ENCODE measurements around the gene CSTPP1.
"Not testable (repeated sequence)": the region's sequence is repeated elsewhere in the genome, so short reads cannot be mapped to it uniquely, and the experiment has no call there.

CSTPP1 gene

DNA sequence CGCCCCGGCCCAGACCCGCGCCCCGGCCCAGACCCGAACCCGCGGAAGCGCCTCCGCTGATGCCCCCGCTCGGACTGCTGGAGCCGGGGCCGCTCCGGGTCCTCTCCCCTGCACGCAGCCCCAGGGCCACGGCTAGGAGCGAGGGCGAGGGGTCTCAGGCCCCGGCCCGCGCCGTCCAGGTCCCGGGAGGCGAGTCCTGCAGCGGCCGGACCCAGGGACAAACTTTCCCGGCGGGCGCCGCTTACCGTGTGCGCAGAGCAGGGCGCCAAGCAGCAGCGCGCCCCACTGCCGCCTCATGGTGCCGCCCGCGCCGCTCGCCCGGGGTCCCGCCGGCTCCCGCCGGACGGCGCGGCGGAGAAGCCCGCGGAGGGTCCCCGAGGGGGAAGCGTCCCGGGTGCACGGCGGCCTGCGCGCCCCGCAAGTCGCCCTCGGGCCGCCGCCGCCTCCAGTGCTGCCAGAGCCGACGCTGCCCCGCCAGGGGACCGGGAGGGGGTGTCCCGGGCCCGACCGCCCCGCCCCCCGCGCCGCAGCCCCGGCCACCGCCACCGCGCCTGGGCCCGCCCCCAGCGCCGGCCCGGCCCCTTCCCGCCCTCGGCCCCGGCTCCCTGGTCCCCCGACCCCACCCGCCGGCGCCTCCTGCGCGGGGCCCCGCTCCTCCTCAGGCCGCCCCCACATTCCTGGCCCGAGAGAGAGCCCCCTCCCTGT lies 18.3 kb upstream of the CSTPP1 start, which contains the start of gene LRP4:
LRP4 (minus strand) TSS at position 468 of the 705 bp plus-strand sequence; CDS start at position 297, 171 bp downstream.
- no peak within 1 kb of the TSS for H3K27ac ChIP-seq
- TF ChIP-seq ZFX (IDR thresholded peaks at IDR 0.05; ENCODE audit: borderline replicate concordance) (no peak), CTCF (IDR thresholded peaks at IDR 0.05) (no peak; the same call in 1 of the 2 replicates)

- TF ChIP-seq CTCF (IDR thresholded peaks at IDR 0.05) (no peak), ZFX (IDR thresholded peaks at IDR 0.05; ENCODE audit: borderline replicate concordance) (no peak)
- no peak overlapping the region for H3K27ac ChIP-seq
Measured at GRCh38 chr11:46918788-46919513, 17.6 kb upstream of the CSTPP1 start.

DNA sequence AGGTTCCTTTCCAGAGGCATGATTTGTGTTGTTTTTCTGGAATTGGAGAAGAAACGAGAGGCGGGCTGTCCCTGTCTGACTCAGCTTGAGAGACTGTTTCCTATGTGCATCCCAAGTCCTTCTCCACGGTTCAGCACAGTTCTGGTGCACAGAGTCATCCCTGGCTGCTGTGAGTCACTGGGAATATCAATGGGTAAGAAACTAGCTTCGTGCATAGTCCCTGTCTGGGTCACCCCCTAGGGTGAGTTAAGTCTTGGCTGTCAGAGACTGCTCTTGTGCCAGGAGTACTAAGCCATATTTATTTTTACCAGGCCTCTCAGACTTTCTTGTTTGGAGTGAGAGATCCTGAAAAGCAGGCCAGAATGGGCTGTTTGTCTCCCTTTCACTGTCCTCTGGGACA lies 15.8 kb upstream of the CSTPP1 start:
- no peak for TF ChIP-seq ZFX (IDR thresholded peaks at IDR 0.05; ENCODE audit: borderline replicate concordance)
- TF ChIP-seq CTCF (IDR thresholded peaks at IDR 0.05) = no peak
- H3K27ac ChIP-seq = no peak overlapping the region

DNA sequence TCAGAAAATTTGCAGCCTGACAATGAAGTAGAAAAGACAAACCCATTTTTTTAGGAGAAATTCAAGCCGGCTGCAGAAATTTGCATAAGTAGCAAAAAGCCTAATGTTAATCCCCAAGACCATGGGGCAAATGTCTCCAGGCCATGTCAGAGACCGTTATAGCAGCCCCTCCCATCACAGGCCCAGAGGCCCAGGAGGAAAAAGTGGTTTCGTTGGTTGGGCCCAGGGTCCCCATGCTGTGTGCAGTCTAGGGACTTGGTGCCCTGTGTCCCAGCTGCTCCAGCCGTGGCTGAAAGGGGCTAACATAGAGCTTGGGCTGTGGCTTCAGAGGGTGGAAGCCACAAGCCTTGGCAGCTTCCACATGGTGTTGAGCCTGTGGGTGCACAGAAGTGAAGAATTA lies 8.6 kb upstream of the CSTPP1 start:
- not testable (repeated sequence) for H3K27ac ChIP-seq

DNA sequence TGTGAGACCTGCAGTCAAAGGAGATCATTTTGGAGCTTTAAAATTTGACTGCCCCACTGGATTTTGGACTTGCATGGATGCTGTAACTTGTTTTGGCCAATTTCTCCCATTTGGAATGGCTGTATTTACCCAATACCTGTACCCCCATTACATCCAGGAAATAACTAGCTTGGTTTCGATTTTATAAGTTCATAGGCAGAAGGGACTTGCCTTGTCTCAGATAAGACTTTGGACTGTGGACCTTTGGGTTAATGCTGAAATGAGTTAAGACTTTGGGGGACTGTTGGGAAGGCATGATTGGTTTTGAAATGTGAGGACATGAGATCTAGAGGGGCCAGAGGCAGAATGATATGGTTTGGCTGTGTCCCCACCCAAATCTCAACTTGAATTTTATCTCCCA lies 7.9 kb upstream of the CSTPP1 start:
- not testable (repeated sequence) for H3K27ac ChIP-seq

DNA sequence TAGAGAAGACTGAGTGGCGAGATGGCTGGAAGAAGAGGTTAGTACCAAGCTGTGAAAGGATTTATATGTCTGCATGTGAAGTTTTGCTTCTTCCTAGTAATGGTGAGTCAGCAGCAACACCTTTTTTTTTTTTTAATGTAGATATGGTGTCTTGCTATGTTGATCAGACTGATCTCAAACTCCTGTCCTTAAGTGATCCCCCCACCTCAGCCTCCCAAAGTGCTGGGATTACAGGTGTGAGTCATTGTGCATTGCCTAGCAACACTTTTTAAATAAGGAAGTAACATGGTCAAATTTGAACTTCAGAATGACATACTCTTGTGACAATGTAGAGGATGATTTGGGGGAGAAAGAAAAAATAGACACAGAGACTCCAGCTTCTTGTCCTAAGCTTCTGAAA lies 6.5 kb upstream of the CSTPP1 start:
- TF ChIP-seq ZFX (IDR thresholded peaks at IDR 0.05; ENCODE audit: borderline replicate concordance) (no peak), CTCF (IDR thresholded peaks at IDR 0.05) (no peak)
- no peak overlapping the region for H3K27ac ChIP-seq

DNA sequence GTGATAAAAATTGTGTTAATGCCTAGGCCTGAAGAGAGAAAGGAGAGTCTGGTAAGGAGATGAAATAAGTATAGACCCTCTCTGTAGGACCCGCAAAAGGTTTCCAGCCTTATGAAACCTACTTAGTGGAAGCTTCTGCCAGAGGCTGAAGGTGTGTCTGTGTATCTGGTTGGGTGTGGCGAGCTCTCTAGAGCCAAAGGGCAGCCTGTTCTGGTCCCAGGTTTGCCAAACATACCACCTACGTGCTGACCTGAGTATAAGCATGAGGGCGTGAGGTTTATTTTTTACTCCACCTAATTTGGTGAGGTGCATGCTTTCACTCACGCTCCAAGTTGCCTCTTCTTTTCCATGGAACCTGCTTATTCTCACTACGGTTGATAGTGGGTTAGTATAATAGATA lies 5.6 kb downstream of the CSTPP1 start:
- no peak overlapping the region for H3K27ac ChIP-seq
- TF ChIP-seq CTCF (IDR thresholded peaks at IDR 0.05) (no peak), ZFX (IDR thresholded peaks at IDR 0.05; ENCODE audit: borderline replicate concordance) (no peak)

DNA sequence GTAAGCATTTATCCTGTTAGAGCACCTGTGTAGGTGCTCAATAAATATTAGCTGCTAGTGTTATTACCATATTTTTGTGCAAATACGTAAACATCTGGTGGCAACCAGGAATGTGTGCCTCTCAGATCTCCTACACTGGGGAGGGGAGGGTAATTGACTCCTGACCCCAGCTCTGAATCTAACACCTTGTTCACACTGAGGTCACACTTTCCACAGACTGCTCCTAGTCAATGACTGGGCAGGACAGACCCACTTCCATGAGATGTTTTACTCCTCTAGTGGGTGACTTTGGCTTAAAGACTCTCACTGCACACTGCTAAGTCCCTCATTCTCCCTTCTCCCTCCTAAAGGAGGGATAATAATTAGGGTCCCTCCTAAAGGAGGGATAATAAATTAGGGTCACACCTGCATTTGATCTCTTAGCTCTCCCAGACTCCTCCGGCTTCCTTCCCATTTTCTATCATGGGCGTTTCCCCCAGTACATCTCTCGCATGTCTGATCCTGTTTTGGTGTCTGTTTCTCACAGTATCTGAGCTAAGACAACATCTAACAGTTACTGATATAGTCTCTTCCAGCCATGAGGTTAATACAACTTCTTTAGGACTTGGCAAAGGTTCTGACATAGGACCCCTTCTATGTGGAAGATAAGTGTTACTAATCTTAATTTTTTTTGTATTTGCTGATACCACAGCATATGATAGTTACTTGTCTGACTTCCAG lies 8.0 kb downstream of the CSTPP1 start:
- TF ChIP-seq ZFX (IDR thresholded peaks at IDR 0.05; ENCODE audit: borderline replicate concordance) = no peak
- no peak for TF ChIP-seq CTCF (IDR thresholded peaks at IDR 0.05)
- no peak overlapping the region for H3K27ac ChIP-seq

Data from 22Rv1 (cell line).